Retina (tissue), 1 donor: ENCODE measurements around the gene MTO1.
A peak's percentile ranks its signal among the peaks of the same experiment; 100 is the strongest.
"Not testable (repeated sequence)": the region's sequence is repeated elsewhere in the genome, so short reads cannot be mapped to it uniquely, and the experiment has no call there.

Experiments
- DNase-seq: peaks from one replicate; pipeline ENCODE4 v3.0.0-alpha.2; 2016

The MTO1 gene, protein sequence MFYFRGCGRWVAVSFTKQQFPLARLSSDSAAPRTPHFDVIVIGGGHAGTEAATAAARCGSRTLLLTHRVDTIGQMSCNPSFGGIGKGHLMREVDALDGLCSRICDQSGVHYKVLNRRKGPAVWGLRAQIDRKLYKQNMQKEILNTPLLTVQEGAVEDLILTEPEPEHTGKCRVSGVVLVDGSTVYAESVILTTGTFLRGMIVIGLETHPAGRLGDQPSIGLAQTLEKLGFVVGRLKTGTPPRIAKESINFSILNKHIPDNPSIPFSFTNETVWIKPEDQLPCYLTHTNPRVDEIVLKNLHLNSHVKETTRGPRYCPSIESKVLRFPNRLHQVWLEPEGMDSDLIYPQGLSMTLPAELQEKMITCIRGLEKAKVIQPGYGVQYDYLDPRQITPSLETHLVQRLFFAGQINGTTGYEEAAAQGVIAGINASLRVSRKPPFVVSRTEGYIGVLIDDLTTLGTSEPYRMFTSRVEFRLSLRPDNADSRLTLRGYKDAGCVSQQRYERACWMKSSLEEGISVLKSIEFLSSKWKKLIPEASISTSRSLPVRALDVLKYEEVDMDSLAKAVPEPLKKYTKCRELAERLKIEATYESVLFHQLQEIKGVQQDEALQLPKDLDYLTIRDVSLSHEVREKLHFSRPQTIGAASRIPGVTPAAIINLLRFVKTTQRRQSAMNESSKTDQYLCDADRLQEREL

DNA sequence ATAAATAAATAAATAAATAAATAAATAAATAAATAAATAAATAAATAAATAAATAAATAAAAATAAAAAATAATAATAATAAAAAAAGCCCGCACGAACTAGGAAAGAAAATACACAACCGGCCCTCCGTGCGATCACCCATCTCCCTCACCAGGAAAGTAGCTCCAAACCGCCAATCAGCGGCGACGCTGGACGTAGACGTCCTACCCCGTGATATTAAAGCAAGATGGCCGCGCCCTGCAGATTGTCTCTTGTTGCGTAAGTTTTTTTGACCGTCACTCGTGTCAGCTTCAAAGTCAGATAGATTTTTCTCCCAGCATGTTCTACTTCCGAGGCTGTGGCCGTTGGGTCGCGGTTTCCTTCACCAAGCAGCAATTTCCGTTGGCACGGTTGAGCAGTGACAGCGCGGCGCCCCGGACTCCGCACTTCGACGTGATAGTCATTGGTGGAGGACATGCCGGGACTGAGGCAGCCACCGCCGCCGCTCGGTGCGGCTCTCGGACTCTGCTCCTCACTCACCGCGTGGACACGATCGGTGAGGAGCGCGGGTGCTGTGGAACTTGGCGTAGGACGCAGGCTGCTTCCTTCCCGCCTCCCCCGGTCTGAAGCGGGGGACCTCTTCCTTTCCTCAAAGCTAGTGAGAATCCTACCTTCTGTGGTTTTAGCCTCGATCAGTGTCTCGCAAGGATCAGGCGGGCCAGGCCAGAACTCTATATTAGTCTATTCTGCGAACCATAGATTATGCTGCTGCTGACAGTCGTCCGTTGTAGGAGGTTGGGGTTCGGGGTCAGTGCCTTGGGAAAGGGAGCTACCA is at the start of gene MTO1:
Gene MTO1 (plus strand): TSS at position 201 of the 814 bp plus-strand sequence. CDS start 118 bp downstream, at position 319.
- peak; percentile 94 for DNase-seq

DNA sequence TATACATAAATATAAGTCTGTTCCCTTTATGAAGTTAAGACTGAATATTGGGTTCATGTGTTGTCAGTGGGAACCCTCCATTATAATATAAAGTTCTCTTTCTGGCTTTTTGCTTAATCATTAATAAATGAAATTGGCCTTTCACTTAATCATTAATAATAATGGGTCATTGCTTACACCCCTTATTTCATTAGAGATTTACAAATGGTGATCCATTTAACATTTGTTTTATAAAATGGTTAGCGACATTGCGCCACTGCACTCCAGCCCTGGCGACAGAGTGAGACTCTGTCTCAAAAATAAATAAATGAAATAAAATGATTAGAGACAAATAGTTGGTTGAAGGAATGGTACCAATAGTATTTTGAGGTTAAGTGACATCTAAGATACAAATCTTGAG is 48.4 kb upstream of the MTO1 start:
- DNase-seq: no peak

DNA sequence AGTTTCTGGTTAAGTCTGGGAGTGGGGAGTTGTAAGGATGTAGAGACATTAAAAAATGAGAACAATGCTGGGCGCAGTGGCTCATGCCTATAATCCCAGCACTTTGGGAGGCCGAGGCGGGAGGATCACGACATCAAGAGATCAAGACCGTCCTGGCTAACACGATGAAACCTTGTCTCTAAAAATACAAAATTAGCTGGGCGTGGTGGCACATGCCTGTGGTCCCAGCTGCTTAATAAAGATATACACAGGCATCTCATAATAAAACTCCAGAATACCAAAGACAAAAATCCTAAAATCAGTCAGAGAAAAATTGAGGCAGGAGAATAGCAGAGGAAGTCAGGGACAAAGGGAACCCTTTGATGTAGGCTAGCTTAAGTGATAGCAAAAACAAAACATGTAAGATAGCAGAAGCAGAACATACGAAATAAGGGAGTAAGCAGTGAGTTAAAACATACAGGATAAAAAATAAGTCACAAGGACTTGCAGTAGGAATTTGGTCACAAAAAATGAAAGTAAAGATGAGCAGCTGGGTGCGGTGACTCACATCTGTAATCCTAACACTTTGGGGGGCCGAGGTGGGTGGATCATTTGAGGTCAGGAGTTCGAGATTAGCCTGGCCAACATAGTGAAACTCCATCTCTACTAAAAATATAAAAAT is 43.3 kb upstream of the MTO1 start:
- DNase-seq: no peak

DNA sequence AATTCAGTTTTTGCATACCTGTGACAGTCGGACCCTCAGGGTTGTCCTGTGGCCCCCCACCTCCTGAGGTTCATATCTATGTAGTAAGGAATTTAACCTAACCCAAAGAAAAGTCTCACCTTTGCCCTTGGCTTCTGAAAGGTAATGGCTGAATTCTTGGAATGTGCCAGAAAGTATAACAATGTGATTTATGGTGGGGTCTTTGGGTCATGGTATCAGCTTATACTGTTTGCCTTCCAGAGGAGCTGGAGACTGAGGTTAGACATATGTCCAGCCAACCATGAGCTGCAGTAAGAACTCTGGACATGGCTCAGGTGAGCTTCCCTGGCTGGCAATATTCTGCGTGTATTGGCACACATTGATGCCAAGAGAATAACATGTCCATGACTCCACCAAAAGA is 40.0 kb upstream of the MTO1 start:
- DNase-seq: no peak

DNA sequence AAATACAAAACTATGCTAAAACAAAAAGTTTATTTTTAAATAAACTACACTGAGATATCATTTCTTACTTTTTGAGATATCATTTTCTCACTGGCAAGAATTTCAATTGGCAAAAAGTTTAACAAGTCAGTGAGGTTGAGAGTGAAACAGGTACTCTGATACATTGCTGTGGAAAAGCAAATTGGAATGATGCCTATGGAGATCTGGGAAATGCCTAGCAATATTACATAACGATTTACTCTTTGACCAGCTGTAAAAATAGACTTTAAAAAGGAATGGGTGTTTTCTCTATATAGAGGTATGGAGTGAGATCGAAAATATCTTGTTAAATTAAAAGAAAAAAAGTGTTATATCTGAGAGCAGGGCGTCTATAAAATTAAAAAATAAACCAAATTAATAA is 26.3 kb upstream of the MTO1 start:
- DNase-seq: no peak

DNA sequence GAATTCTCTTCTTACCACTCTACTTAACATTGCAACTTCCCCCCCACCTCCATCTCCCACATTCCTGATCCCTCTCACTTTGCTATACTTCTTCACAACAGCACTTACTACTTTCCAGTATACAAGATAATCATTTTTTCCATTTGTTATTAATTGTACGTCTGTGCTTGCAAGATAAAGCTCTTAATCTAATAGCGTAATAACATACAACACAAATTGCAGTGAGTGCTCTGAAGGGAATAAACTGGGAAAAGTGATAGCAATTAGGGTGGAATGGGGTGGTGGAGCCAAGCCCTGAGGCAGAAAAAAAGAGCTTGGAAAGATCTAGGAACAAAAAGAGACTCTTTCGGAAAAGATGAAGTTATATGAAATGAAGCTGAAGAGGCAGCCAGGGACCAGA is 18.0 kb upstream of the MTO1 start:
- no peak for DNase-seq

DNA sequence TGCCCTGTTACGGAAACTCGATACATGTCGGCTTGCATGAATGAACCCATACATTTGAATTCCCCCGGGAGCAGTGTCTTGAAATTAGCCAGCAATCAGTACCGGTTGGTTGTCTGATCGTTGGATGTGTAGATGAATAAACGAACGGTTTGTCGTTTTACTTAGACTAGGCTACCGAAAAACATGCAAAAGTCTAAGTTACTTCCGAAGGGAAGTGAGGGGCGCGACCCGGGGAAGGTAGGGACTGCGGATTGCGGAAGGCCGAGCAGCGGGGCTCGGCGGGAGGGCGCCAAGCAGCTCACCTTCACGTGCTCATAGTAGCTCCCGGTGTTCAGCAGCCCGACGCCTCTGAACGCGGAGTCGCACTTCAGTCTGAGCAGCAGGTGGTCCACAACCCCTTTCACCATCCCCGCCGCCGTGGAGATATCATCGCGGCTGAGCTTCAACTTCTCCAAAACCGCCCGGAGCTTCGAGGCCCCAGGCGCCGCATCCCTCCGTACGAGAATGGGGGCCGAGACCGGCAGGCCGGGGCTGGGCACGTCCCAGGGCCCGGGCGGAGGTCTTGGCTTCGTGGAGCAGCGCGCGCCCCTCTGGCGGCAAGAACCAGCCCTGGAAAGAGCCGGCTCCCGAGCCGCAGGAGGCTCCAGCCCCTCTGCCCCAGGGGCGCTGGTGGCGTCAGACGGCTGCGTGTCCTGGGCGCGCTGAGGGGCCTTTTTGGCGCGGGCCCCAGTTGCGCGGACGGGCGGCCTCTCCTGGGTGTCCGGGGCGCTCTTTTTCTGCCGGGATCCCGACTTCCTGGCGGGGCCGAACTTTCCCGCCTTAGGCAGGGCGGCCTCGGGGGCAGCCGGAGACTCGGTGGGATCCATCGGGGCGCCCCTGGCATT is 10.1 kb upstream of the MTO1 start:
- DNase-seq: peak; percentile 87

DNA sequence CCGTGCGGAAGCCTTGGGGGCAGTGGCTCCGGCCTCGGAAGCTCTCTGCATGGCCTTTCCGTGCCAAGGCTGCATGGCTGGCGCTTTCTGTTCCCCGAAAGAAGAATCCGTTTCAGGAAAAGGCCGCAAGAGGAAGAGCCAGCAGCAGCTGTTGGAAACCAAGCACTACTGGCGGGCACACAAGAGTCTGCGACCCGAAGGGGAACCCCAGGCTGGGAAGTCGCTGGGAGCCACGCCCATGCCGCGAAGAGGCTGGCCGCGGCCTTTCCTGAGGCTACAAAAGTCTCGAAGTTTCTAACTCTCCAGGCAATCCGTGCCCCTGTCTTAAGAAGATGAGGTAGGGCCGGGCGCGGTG is 9.5 kb upstream of the MTO1 start, which contains the start of gene CGAS:
Gene CGAS (minus strand): TSS at position 191 of the 355 bp plus-strand sequence. CDS start 116 bp downstream, at position 75.
- no peak for DNase-seq

DNA sequence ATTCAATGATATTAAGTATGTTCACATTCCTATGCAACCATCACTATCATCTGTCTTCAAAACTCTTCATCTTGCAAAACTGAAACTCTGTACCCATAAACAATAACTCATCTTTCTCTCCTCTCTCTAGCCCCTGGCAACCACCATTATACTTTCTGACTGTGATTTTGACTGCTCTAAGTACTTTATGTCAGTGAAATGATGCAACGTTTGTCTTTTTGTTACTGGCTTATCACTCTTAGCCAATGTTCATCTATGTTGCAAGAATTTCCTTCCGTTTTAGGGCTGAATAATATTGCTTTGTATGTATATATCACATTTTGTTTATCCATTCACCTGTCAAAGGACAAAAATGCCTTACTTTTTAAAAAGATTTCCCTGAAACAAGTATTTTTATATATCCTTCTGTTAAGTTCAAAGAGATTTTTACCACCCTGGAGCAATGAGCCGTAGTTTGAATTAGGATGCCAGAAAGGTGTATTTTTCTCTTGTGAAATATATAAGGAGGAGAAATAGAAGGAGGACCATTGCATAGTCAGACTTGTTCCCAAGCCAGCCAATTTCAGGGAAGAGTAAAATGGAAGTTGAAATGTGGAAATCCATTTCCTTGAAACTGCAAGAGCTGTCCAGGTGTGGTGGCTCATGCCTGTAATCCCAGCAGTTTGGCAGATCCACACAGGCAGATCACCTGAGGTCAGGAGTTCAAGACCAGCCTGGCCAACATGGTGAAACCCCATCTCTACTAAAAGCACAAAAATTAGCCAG is 5.5 kb upstream of the MTO1 start:
- no peak for DNase-seq

DNA sequence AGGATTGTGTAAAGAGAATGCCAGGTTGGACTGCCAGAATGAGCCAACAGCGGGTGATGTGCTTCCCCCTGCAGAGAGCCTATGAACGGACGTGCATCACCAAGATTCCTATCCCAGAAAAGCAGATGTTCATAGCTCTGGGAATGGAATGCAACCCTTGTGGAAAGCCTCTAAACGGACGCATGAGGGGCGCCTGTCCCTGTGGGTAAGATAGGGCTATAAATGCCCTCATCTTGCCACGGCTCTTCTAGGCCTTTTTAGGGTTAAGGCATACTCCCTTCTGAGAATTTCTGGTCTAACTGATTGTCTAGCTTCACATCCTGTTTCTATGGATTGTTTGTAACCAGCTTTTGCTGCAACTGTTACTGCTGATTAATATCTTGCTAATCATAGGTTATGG is 2.1 kb upstream of the MTO1 start:
- DNase-seq: not testable (repeated sequence)

DNA sequence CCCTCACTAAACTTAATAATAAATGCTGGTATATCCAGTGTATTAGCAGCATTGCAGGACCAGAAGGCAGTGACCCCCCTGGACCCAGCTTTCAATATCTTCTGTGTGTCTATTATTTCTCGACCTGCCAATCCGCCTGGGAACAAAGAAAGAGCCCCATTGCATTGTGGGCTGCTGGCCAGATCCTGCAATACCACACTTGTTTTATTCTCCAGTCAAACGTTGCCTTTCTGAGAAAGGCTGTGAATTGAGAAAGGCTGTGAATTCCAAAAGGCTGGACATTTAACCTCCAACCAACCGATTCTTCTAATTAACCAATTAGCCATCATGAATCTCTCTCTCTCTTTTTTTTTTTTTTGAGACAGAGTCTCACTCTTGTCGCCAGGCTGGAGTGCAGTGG is 1.5 kb upstream of the MTO1 start:
- peak; percentile 50 for DNase-seq

DNA sequence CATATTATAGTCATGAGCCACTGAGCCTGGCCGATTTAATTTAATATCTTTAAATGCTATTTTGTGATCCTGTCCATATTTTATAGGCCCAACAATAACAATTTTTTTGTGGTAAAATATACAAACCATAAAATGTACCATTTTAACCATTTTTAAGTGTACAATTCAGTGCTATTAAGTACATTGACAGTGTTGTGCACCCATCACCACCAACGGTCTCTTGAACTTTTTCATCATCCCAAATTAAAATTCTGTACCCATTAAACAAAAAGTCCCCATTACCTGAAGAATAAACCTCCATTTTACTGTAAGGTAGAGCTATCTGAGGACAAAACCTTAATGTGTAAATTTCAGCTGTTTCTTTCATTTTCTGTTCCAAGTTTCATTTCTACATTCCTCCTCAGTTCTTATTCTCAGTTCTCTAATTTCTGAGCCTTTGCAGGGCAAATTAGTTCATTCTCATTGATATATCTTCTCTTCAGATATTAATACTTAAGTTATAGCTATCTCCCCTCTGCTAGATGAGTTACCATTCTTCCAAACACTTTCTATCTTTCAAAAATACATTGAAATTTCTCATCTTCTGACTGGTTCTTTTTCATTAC is 10.3 kb downstream of the MTO1 start:
- no peak for DNase-seq

DNA sequence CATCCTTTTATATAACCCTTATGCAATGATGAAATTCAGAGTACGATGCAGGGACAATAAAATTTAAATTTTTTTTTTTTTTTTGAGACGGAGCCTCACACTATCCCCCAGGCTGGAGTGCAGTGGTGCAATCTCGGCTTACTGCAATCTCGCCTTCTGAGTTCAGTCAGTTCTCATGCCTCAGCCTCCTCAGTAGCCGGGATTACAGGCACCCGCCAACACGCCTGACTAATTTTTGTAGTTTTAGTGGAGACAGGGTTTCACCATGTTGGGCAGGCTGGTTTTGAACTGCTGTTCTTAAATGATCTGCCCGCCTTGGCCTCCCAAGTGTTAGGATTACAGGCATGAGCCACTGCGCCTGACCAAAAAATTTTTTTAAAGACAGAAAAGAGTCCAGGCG is 15.2 kb downstream of the MTO1 start:
- no peak for DNase-seq

DNA sequence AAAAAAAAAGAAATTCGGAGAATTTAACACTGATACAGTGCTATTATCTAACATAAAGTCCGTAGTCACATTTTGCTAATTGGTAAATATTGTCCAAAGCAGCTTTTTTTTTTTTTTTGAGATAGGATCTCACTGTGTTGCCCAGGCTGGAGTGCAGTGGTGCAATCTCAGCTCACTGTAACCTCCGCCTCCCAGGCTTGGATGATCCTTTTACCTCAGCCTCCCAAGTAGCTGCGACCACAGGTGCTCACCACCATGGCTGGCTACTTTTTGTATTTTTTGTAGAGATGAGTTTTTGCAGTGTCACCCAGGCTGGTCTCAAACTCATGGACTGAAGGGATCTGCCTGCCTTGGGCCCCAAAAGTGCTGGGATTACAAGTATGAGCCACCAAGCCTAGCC is 15.9 kb downstream of the MTO1 start:
- no peak for DNase-seq

DNA sequence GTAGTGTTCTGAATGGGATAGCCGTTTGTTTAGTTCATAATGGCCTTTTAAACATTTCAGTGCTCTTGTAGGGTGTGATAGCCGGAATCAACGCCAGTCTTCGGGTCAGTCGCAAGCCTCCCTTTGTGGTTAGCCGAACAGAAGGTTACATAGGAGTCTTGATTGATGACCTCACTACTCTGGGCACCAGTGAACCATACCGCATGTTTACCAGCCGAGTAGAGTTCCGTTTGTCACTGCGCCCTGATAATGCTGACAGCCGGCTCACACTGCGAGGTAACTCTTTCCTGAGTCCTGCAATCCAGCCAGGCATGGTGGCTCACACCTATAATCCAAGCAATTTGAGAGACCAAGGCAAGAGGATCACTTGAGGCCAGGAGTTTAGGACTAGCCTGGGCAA is 20.4 kb downstream of the MTO1 start:
- no peak for DNase-seq

DNA sequence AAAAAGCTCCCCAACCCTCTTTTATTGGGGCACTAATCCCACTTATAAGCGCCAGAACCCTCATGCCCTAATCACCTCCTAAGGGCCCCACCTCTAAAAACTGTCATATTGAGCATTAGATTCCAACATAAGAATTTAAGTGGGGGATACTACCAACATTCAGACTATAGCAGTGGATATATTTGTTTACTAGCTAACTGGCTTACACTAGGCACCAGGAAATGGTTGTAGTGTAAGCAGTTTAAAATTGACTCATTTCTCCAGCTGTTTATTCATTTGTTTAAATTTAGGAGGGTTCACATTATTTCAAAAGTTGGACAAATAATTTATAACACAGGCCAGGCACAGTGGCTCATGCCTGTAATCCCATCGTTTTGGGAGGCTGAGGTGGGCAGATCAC is 22.9 kb downstream of the MTO1 start:
- DNase-seq: no peak

DNA sequence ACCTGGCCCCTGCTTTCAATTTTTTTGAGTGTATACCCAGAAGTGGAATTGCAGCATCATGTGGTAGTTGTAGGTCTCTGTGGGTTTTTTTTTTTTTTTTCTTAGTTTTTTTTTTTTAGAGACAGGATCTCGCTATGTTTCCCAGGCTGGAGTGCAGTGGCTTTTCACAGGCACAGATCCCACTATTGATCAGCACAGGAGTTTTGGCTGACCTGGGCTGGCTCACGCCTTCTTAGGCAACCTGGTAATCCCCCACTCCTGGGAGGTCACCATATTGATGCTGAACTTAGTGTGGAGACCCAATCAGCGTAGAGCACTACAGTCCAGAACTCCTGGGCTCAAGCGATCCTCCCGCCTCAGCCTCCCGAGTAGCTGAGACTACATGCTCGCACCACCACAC is 25.9 kb downstream of the MTO1 start:
- no peak for DNase-seq

DNA sequence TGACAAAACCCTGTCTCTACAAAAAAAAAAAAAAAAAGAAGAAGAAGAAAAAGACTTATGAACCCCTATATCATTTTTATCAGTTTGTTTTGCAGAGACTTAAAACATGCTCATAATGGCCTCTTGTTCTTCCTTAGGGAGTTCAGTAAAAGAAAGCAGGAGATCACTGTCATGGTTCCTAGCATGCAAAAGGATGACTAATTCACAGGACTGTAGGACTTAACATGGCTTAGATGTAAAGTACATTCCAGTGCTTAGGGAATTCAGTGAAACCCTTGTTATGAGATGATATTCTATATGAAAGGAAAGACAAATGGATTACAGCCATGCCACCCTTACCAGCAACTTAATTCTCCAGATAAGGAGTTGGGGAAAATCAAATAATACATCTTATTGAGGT is 29.8 kb downstream of the MTO1 start:
- no peak for DNase-seq

DNA sequence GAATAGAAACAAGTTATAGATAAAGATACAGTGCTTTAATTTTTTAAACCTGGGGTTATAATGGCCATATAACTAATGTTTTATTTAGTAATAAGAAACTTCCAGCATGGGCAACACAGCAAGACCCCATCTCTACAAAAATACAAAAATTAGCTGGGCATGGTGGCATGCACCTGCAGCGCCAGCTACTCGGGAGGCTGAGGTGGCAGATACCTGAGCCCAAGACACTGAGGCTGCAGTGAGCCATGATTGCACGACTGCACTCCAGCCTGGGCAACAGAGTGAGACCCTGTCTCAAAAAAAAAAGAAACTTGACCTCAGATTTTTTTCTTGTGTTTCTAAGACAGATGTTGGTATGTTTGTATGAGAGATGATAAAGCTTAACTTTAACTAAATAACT is 36.4 kb downstream of the MTO1 start:
- DNase-seq: no peak

DNA sequence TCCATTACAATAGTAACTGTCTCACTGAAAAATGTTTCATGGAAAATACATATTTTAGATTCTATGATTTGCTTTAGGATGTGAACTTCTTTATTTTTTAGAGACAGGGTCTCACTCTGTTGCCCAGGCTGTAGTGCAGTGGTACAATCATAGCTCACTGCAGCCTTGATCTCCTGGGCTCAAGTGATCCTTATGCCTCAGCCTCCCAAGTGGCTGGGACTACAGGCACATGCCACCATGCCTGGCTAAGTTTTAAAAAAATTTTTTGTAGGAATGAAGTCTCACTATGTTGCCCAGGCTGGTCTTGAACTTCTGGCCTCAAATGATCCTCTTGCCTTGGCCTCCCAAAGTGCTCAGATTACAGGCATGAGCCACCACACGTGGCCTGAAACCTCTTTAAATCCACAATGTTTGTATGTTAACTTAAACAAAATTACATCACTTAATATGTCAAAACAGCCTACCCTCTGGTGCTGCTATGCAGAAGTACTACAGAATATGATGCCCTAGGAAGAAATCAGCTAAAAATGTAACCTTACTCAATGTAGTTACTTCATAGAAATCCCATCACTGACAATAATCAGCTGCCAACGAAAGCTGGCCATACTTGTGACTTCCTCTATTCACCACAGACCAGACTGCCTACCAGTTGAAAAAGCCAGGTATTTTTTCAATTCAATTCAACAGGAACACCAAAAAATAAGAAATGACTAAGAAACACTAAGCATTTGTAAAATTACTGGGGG is 41.7 kb downstream of the MTO1 start:
- no peak for DNase-seq
